GM19043 (cell line): Measurements from ENCODE around the gene NRG2.

Experiments used
- ATAC-seq: cut with Tn5 transposase; IDR thresholded peaks from one replicate; pipeline ENCODE4 v1.9.1; 2021; ENCODE audit warnings: low read depth; ENCODE audit not compliant: unreplicated experiment

NRG2 gene

GRCh38 chr5:139864716-139865483, 178.2 kb downstream of the NRG2 start:
- ATAC-seq, result no peak

- no peak for ATAC-seq
Observed at GRCh38 chr5:139863855-139864558, 179.1 kb downstream of the NRG2 start.

- ATAC-seq, result no peak
Observed at GRCh38 chr5:139863361-139863760, 179.7 kb downstream of the NRG2 start.

GRCh38 chr5:139862803-139863202, 180.3 kb downstream of the NRG2 start:
- ATAC-seq, result no peak

- ATAC-seq, result no peak
Observed at GRCh38 chr5:139862313-139862712, 180.8 kb downstream of the NRG2 start.

GRCh38 chr5:139861889-139862207, 181.3 kb downstream of the NRG2 start:
- no peak for ATAC-seq

- ATAC-seq, result no peak
Observed at GRCh38 chr5:139861021-139861888, 181.8 kb downstream of the NRG2 start.

GRCh38 chr5:139859013-139859412, 184.1 kb downstream of the NRG2 start:
- ATAC-seq, result no peak

- no peak for ATAC-seq
Observed at GRCh38 chr5:139856714-139857113, 186.4 kb downstream of the NRG2 start.

GRCh38 chr5:139855946-139856540, 187.1 kb downstream of the NRG2 start:
- ATAC-seq, result no peak

GRCh38 chr5:139855451-139855850, 187.6 kb downstream of the NRG2 start:
- no peak for ATAC-seq

GRCh38 chr5:139854953-139855352, 188.1 kb downstream of the NRG2 start:
- ATAC-seq, result no peak

GRCh38 chr5:139854029-139854605, 189.0 kb downstream of the NRG2 start:
- no peak for ATAC-seq

- no peak for ATAC-seq
Observed at GRCh38 chr5:139852696-139853095, 190.4 kb downstream of the NRG2 start.

GRCh38 chr5:139851558-139851957, 191.5 kb downstream of the NRG2 start:
- ATAC-seq, result no peak

- ATAC-seq, result no peak
Observed at GRCh38 chr5:139850423-139851016, 192.6 kb downstream of the NRG2 start.

GRCh38 chr5:139849942-139850341, 193.2 kb downstream of the NRG2 start:
- no peak for ATAC-seq

GRCh38 chr5:139849501-139849900, 193.6 kb downstream of the NRG2 start:
- ATAC-seq, result no peak

GRCh38 chr5:139848508-139849100, 194.5 kb downstream of the NRG2 start:
- ATAC-seq, result no peak
